K562 (cell line): ENCODE results near the gene FKBP1B. TPM values are rescaled to one million over a fixed set of nuclear protein-coding genes. Genes with fewer than 3 reads are reported as not detected.
A peak's percentile ranks its signal among the peaks of the same experiment; 100 is the strongest.

Experiments used
- BDP1 ChIP-seq: IDR thresholded peaks from 3 replicates; pipeline ENCODE4 v1.6.1; 2011; ENCODE audit not compliant: insufficient read length, insufficient read depth
- EGR1 ChIP-seq: fragments of 450-650 bp; conservative IDR thresholded peaks from 2 replicates; pipeline ENCODE4 v1.6.1; 2017; ENCODE audit warnings: mild to moderate bottlenecking
- EHMT2 ChIP-seq: fragments of 450-650 bp; IDR thresholded peaks from 2 replicates; pipeline ENCODE4 v1.6.1; 2018; ENCODE audit warnings: antibody characterized with exemption
- KLF10 ChIP-seq: fragments of 250-450 bp; sonication (Bioruptor Pico); IDR thresholded peaks from 2 replicates; pipeline ENCODE4 v1.6.1; 2021; ENCODE audit warnings: matching md5 sums
- MEIS2 ChIP-seq: fragments of 450-650 bp; IDR thresholded peaks from 2 replicates; pipeline ENCODE4 v1.6.1; 2014; ENCODE audit warnings: mild to moderate bottlenecking; ENCODE audit not compliant: partially characterized antibody
- NR2F6 ChIP-seq: fragments of 450-650 bp; formaldehyde crosslinking; IDR thresholded peaks from 2 replicates; pipeline ENCODE4 v1.4.0; 2020; ENCODE audit warnings: mild to moderate bottlenecking
- NR4A1 ChIP-seq, 2 experiments: fragments of 250-450 bp in 1 of 2; fragments of 450-650 bp in 1 of 2; sonication (Bioruptor Pico) in 1 of 2; IDR thresholded peaks; 2 replicates each; pipeline versions ENCODE4 v1.4.0 to v1.6.1; 2016 to 2020; ENCODE audit warnings: mild to moderate bottlenecking in 2 of 2, missing compliant biosample characterization in 1 of 2, missing genetic modification characterization in 1 of 2, moderate library complexity in 1 of 2
- RBM25 ChIP-seq: fragments of 200-400 bp; formaldehyde crosslinking; IDR thresholded peaks from 2 replicates; pipeline ENCODE4 v1.6.1; 2018; ENCODE audit warnings: low read length, low read depth, moderate library complexity; ENCODE audit not compliant: severe bottlenecking
- RBM34 ChIP-seq: fragments of 200-400 bp; formaldehyde crosslinking; IDR thresholded peaks from 2 replicates; pipeline ENCODE4 v1.6.1; 2018; ENCODE audit warnings: low read length, borderline replicate concordance; ENCODE audit not compliant: insufficient read depth
- XRCC3 ChIP-seq: fragments of 450-650 bp; IDR thresholded peaks from 2 replicates; pipeline ENCODE4 v1.6.1; 2017; ENCODE audit warnings: mild to moderate bottlenecking, moderate library complexity
- ZFP36 ChIP-seq: fragments of 150-350 bp; IDR thresholded peaks from 2 replicates; pipeline ENCODE4 v1.6.1; 2018; ENCODE audit warnings: low read length, low read depth; ENCODE audit not compliant: partially characterized antibody
- ZKSCAN3 ChIP-seq: fragments of 250-450 bp; sonication (Bioruptor Pico); IDR thresholded peaks from 2 replicates; pipeline ENCODE4 v1.4.0; 2020
- polyA plus RNA-seq, 8 experiments: library from polyadenylated mRNA; depleted of rRNA in 4 of 8; stranded (reverse) in 5 of 8; unstranded in 3 of 8; fragments of >200 nt; fragmentation: Nextera tagmentation in 2 of 8; fragmentation: Illumina TruSeq in 1 of 8; extraction: Ambion mirVana in 2 of 8; extraction: Trizol in 1 of 8; gene quantifications; 2 replicates each; pipeline versions ENCODE4 v1.2.1 to v1.2.3, GENCODE V29; 2011 to 2014; ENCODE audit warnings: inconsistent platforms in 1 of 8, missing spikeins in 1 of 8
- total RNA-seq, 7 experiments: library from RNA; depleted of rRNA in 6 of 7; stranded (reverse); fragments of >200 nt in 6 of 7; fragmentation: Illumina TruSeq in 2 of 7; extraction: Trizol in 2 of 7; gene quantifications; 2 replicates each; pipeline versions ENCODE4 v1.2.1 to v1.2.3, GENCODE V29; 2011 to 2021; ENCODE audit warnings: low replicate concordance in 1 of 7
- TF ChIP-seq, protein P1 (sequence below): sonication (generic); formaldehyde crosslinking; IDR thresholded peaks from 2 replicates; pipeline ENCODE4 v1.8.1; 2022; ENCODE audit warnings: missing genetic modification reagents
- TF ChIP-seq, protein P2 (sequence below): sonication (generic); formaldehyde crosslinking; IDR thresholded peaks from 2 replicates; pipeline ENCODE4 v1.8.0; 2022; ENCODE audit warnings: mild to moderate bottlenecking, missing genetic modification reagents
- TF ChIP-seq, protein P3 (sequence below): fragments of 250-450 bp; sonication (Bioruptor Pico); IDR thresholded peaks from 2 replicates; pipeline ENCODE4 v1.4.0; 2020; ENCODE audit warnings: mild to moderate bottlenecking, moderate library complexity
- TF ChIP-seq, protein P4 (sequence below), 2 experiments: IDR thresholded peaks; 2 replicates each; pipeline ENCODE4 v1.6.1; 2011; ENCODE audit warnings: borderline replicate concordance in 1 of 2, control low read depth in 1 of 2, low read depth in 1 of 2, low read length in 1 of 2, mild to moderate bottlenecking in 1 of 2, mixed read lengths in 1 of 2, moderate library complexity in 1 of 2; ENCODE audit not compliant: insufficient read depth in 1 of 2, insufficient read length in 1 of 2, poor library complexity in 1 of 2, severe bottlenecking in 1 of 2; ENCODE audit errors: extremely low read depth in 1 of 2
- TF ChIP-seq, protein P5 (sequence below): sonication (generic); formaldehyde crosslinking; IDR thresholded peaks from 2 replicates; pipeline ENCODE4 v1.8.0; 2022; ENCODE audit warnings: mild to moderate bottlenecking, low read depth, missing genetic modification reagents

Gene FKBP1B
- total and polyA plus RNA-seq, 9 of the 15 experiments (the other 6 are each of a cell fraction or from before 2014, with no cell fraction given), result 0.58 to 9.4 (median 1.6) TPM

DNA sequence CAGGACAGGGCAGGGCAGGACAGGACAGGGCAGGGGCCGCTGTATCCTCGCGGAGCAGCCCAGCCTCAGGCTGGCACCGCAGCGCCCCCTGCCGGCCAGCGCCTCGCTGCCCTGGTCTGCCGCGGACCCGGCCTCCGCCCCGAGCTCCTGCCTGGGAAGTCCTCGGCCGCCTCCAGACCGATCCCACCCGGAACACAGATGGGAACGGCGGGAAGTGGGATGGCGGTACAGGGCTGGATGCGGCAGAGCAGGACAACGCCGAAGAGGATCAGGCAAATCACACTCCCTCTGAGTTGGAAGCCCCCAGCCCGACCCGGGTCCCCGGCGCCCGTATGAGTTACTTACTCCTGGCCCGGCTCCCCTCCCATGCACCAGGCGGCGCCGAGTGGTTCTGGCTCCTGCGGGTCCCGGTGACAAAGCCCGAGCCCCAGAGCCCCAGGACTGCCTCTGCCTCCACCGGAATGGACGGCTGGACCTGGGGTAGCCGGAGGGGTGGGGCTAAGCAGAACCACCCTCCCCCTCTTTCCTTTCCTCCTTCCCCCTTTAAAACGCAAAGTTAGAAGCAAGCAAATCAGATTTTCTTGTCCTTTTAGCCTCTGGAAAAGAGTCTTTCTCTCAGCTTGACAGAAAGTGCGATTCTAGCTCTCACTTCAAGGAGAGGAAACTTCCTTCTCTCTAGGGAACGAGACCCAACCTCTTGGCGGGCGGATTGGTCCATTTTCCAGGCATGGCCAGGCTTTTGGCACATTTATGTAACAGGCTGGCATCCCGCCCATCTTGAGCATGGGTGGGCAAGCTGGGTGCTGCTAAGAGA, 35.1 kb downstream of the FKBP1B start, which contains the start of gene TP53I3 (continued):
- TF ChIP-seq, protein P1, sequence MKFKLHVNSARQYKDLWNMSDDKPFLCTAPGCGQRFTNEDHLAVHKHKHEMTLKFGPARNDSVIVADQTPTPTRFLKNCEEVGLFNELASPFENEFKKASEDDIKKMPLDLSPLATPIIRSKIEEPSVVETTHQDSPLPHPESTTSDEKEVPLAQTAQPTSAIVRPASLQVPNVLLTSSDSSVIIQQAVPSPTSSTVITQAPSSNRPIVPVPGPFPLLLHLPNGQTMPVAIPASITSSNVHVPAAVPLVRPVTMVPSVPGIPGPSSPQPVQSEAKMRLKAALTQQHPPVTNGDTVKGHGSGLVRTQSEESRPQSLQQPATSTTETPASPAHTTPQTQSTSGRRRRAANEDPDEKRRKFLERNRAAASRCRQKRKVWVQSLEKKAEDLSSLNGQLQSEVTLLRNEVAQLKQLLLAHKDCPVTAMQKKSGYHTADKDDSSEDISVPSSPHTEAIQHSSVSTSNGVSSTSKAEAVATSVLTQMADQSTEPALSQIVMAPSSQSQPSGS (CRISPR knock-in tag), result no peak
- TF ChIP-seq MEIS2, result no peak
- no peak for TF ChIP-seq NR4A1 (CRISPR knock-in tag; IDR thresholded peaks at IDR 0.05)
- peak; percentile 22; the same call in 1 of the 2 replicates for TF ChIP-seq NR4A1 (tag; IDR thresholded peaks at IDR 0.05)
- TF ChIP-seq KLF10 (CRISPR knock-in tag), result no peak
- TF ChIP-seq, protein P2, sequence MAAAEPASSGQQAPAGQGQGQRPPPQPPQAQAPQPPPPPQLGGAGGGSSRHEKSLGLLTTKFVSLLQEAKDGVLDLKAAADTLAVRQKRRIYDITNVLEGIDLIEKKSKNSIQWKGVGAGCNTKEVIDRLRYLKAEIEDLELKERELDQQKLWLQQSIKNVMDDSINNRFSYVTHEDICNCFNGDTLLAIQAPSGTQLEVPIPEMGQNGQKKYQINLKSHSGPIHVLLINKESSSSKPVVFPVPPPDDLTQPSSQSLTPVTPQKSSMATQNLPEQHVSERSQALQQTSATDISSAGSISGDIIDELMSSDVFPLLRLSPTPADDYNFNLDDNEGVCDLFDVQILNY, result peak; percentile 74; the same call in 1 of the 2 replicates
- TF ChIP-seq RBM34, result no peak
- no peak for TF ChIP-seq RBM25
- no peak for TF ChIP-seq XRCC3
- TF ChIP-seq ZKSCAN3 (CRISPR knock-in tag), result no peak
- TF ChIP-seq, protein P3, sequence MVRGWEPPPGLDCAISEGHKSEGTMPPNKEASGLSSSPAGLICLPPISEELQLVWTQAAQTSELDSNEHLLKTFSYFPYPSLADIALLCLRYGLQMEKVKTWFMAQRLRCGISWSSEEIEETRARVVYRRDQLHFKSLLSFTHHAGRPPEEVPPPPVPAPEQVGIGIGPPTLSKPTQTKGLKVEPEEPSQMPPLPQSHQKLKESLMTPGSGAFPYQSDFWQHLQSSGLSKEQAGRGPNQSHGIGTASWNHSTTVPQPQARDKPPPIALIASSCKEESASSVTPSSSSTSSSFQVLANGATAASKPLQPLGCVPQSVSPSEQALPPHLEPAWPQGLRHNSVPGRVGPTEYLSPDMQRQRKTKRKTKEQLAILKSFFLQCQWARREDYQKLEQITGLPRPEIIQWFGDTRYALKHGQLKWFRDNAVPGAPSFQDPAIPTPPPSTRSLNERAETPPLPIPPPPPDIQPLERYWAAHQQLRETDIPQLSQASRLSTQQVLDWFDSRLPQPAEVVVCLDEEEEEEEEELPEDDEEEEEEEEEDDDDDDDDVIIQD, result no peak
- TF ChIP-seq, protein P4, sequence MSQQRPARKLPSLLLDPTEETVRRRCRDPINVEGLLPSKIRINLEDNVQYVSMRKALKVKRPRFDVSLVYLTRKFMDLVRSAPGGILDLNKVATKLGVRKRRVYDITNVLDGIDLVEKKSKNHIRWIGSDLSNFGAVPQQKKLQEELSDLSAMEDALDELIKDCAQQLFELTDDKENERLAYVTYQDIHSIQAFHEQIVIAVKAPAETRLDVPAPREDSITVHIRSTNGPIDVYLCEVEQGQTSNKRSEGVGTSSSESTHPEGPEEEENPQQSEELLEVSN (IDR thresholded peaks at IDR 0.05; ENCODE audit: borderline replicate concordance in 1 of 2, extremely low read depth in 1 of 2, insufficient read depth in 1 of 2, insufficient read length in 1 of 2, low read depth in 1 of 2, low read length in 1 of 2, poor library complexity in 1 of 2, severe bottlenecking in 1 of 2), result peak in 1 of 2 experiments; percentile 11
- no peak for TF ChIP-seq NR2F6 (CRISPR knock-in tag)
- no peak for TF ChIP-seq ZFP36
- TF ChIP-seq EGR1, result no peak
- TF ChIP-seq, protein P5, sequence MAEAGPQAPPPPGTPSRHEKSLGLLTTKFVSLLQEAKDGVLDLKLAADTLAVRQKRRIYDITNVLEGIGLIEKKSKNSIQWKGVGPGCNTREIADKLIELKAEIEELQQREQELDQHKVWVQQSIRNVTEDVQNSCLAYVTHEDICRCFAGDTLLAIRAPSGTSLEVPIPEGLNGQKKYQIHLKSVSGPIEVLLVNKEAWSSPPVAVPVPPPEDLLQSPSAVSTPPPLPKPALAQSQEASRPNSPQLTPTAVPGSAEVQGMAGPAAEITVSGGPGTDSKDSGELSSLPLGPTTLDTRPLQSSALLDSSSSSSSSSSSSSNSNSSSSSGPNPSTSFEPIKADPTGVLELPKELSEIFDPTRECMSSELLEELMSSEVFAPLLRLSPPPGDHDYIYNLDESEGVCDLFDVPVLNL (CRISPR knock-in tag), result no peak
- no peak for TF ChIP-seq EHMT2
- TF ChIP-seq BDP1, result no peak
